ENCODE data around the gene SERAC1. TPM values are rescaled to one million over a fixed set of nuclear protein-coding genes. Genes with fewer than 3 reads are reported as not detected.

The SERAC1 gene
- total RNA-seq, 3 donors from 2014 or later (not counting 1 experiment from before 2014, with no cell fraction given): 2.1 to 3.0 (median 2.3) TPM

DNA sequence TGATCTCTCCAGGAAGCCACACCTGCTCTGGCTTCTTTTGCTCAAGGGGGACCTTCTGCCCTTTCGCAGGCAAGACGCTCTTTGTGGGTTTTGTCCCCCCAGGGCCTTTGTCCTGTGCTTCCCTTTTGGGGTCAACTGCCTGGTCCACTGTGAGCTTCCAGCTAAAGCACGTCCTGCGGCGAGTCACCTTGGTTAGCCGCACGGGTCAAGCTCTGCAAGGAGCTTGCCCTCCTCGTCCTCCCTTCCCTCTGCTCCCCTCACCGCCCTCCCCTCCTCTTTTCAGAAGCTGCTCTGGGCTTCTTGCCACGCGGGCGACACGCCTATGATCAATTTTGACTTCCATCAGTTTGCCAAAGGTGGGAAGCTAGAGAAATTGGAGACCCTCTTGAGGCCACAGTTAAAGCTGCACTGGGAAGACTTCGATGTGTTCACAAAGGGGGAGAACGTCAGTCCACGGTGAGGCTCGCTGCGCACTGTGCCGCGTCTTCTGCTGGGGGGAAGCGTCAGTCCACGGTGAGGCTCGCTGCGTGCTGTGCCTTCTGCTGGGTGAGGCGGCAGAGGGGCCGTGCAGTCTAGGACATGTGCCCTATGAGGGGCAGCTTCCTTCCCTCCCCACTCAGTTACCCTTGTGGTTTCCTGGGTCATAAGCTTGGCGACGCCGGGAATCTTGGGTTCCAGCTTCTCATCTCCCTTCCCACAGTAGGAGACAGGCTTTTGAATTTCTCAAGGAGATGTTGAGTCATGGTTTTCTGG lies 106.2 kb downstream of the SERAC1 start:
- intact Hi-C loops (cut with micrococcal nuclease): no loop called here
- ATAC-seq (no peak), DNase-seq (no peak)
- no peak overlapping the region for H3K4me3 ChIP-seq (ENCODE audit: low read length)
- H3K9me3 ChIP-seq (ENCODE audit: control insufficient read depth, insufficient read depth, low read length): no peaks in the 10 kb centered on the region
- peaks cover 15% of the 10 kb centered on the region for H3K4me1 ChIP-seq (ENCODE audit: control insufficient read depth, insufficient read depth, low read length)
- Mint-ChIP-seq H3K27me3 (ENCODE audit: low read depth in 2 of 2) (no peaks in the 10 kb centered on the region), H3K36me3 (no peaks in the 10 kb centered on the region), H3K4me3 (no peak overlapping the region), H3K4me1 (peaks cover 0 to 6% of the 10 kb centered on the region in 2 donors), H3K9me3 (no peaks in the 10 kb centered on the region), H3K27ac (no peak overlapping the region)
- no peaks in the 10 kb centered on the region for H3K27me3 ChIP-seq (ENCODE audit: control insufficient read depth, insufficient read depth, low read length)
- 94% methylated on average over 26 of the region's 29 CpGs for WGBS (ENCODE audit: insufficient coverage)
- H3K27ac ChIP-seq (ENCODE audit: low read length): no peak overlapping the region
- TF ChIP-seq, protein P1, sequence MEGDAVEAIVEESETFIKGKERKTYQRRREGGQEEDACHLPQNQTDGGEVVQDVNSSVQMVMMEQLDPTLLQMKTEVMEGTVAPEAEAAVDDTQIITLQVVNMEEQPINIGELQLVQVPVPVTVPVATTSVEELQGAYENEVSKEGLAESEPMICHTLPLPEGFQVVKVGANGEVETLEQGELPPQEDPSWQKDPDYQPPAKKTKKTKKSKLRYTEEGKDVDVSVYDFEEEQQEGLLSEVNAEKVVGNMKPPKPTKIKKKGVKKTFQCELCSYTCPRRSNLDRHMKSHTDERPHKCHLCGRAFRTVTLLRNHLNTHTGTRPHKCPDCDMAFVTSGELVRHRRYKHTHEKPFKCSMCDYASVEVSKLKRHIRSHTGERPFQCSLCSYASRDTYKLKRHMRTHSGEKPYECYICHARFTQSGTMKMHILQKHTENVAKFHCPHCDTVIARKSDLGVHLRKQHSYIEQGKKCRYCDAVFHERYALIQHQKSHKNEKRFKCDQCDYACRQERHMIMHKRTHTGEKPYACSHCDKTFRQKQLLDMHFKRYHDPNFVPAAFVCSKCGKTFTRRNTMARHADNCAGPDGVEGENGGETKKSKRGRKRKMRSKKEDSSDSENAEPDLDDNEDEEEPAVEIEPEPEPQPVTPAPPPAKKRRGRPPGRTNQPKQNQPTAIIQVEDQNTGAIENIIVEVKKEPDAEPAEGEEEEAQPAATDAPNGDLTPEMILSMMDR (IDR thresholded peaks at IDR 0.05): no peak
- H3K36me3 ChIP-seq (ENCODE audit: control insufficient read depth, insufficient read depth, low read length): peaks cover 8% of the 10 kb centered on the region

DNA sequence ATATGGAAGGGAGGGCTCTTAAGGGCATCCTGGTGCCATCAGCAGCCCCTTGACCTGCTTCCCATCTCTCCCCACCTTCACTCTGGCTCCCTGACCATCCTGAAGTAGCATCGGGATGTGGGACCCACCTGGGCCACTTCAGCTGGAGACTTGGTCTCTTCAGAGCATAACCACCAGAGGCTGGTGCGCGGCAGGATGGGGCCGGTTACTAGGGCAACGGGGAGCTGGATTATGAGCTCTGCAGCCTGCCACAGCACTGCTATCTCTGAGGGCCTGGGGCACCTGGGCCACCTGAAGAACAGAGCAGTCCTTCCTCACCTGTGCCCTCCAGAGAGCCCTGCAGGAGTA lies 106.7 kb downstream of the SERAC1 start:
- Mint-ChIP-seq H3K27ac (no peak overlapping the region), H3K4me3 (no peak overlapping the region), H3K27me3 (ENCODE audit: low read depth in 2 of 2) (no peaks in the 10 kb centered on the region)

DNA sequence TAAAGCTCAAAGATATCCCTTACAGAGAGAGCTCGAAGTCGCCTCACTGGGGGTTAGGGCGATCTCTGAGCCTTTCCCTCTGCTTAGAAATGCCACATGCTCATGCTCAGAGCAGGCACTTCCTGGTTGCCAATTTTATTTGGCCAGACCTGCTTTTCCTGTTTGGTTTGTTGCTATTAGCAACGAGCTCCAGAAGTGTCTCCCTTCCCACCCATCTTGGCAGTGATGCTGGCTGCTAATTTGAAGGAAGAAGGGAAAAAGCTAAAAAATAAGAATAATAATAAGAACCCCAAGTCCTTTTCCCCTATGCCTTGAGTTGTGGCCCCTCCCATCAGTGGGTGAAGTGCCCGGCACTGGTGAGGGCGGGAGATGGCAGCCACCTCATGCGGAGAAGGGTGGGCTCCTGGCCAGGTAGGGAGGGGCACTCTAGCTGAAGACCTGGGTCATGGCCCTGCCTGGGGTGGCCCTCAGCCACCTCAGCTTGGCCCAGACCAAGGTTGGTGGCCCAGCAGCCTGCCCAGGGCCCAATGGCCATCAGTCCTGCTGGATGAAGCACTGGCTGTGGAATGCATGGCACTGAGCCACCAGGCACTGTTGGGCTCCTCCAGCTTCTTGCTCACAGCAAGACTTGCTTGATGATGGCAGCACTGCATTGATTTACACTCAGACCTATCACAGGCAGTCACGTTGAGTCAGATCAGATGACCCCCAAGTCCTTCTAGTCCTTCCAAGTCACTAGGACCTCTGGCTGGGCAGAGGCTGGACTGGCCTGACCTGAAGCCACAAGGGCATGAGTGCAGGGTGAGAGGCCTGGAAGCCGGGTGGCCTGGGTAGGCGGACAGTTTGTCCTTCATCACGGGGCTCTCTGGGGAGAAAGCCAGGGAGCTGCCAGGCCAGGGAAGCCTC lies 107.4 kb downstream of the SERAC1 start:
- ATAC-seq: no peak
- no peak overlapping the region for H3K27ac Mint-ChIP-seq

More for the DNA sequence above, 106.7 kb downstream of the SERAC1 start:
- ATAC-seq (no peak), DNase-seq (no peak)
- H3K36me3 ChIP-seq (ENCODE audit: control insufficient read depth, insufficient read depth, low read length): peaks cover 4% of the 10 kb centered on the region
- TF ChIP-seq, protein P1 (IDR thresholded peaks at IDR 0.05): no peak
- intact Hi-C loops (cut with micrococcal nuclease): no loop called here
- peaks cover 0 to 6% of the 10 kb centered on the region in 2 donors for H3K4me1 Mint-ChIP-seq
- H3K9me3 Mint-ChIP-seq: no peaks in the 10 kb centered on the region
- no peaks in the 10 kb centered on the region for H3K36me3 Mint-ChIP-seq
- WGBS (ENCODE audit: insufficient coverage): 94% methylated on average over 5 of the region's 5 CpGs
- H3K4me1 ChIP-seq (ENCODE audit: control insufficient read depth, insufficient read depth, low read length): peaks cover 15% of the 10 kb centered on the region
- no peak overlapping the region for H3K4me3 ChIP-seq (ENCODE audit: low read length)
- no peaks in the 10 kb centered on the region for H3K27me3 ChIP-seq (ENCODE audit: control insufficient read depth, insufficient read depth, low read length)
- H3K9me3 ChIP-seq (ENCODE audit: control insufficient read depth, insufficient read depth, low read length): no peaks in the 10 kb centered on the region
- no peak overlapping the region for H3K27ac ChIP-seq (ENCODE audit: low read length)

More for the DNA sequence above, 107.4 kb downstream of the SERAC1 start:
- H3K27ac ChIP-seq (ENCODE audit: low read length): no peak overlapping the region
- no peaks in the 10 kb centered on the region for H3K9me3 Mint-ChIP-seq
- peaks cover 0 to 6% of the 10 kb centered on the region in 2 donors for H3K4me1 Mint-ChIP-seq
- no peak overlapping the region for H3K4me3 ChIP-seq (ENCODE audit: low read length)
- no peaks in the 10 kb centered on the region for H3K9me3 ChIP-seq (ENCODE audit: control insufficient read depth, insufficient read depth, low read length)
- H3K4me3 Mint-ChIP-seq: no peak overlapping the region
- peaks cover 15% of the 10 kb centered on the region for H3K4me1 ChIP-seq (ENCODE audit: control insufficient read depth, insufficient read depth, low read length)
- WGBS (ENCODE audit: insufficient coverage): 94% methylated on average over 10 of the region's 11 CpGs
- H3K36me3 Mint-ChIP-seq: no peaks in the 10 kb centered on the region
- TF ChIP-seq, protein P1 (IDR thresholded peaks at IDR 0.05): no peak
- no peaks in the 10 kb centered on the region for H3K27me3 ChIP-seq (ENCODE audit: control insufficient read depth, insufficient read depth, low read length)
- intact Hi-C loops (cut with micrococcal nuclease): no loop called here
- no peaks in the 10 kb centered on the region for H3K27me3 Mint-ChIP-seq (ENCODE audit: low read depth in 2 of 2)
- H3K36me3 ChIP-seq (ENCODE audit: control insufficient read depth, insufficient read depth, low read length): peaks cover 4% of the 10 kb centered on the region
- peak in 1 of 2 donors; percentile 38 for DNase-seq

Other genes starting within 250 kb of the SERAC1 start
- gene SYNJ2, start 186.4 kb downstream of the SERAC1 start, total RNA-seq: 10 to 100 TPM; 24.4 to 47.0 (median 28.0) TPM
- gene GTF2H5, start 88 bp upstream of the SERAC1 start, total RNA-seq: 1 to 10 TPM; 5.6 to 9.2 (median 8.1) TPM
- gene TULP4, start 144.2 kb upstream of the SERAC1 start, total RNA-seq: 10 to 100 TPM; 75.2 to 89.5 (median 88.3) TPM